HEK293 (cell line): ENCODE data around the gene LLGL1.

Source experiments
- HOXD13 ChIP-seq: sonication (generic); formaldehyde crosslinking; IDR thresholded peaks from 2 replicates; pipeline ENCODE4 v1.8.0; 2022; ENCODE audit warnings: missing genetic modification reagents, borderline replicate concordance
- KLF1 ChIP-seq: fragments of 450-650 bp; formaldehyde crosslinking; IDR thresholded peaks from 2 replicates; pipeline ENCODE4 v1.5.1; 2016; ENCODE audit warnings: missing biosample characterization, missing genetic modification characterization
- KLF7 ChIP-seq: fragments of 450-650 bp; formaldehyde crosslinking; IDR thresholded peaks from 2 replicates; pipeline ENCODE4 v1.5.1; 2016; ENCODE audit warnings: missing biosample characterization, missing genetic modification characterization, borderline replicate concordance
- KLF8 ChIP-seq: fragments of 450-650 bp; formaldehyde crosslinking; IDR thresholded peaks from 2 replicates; pipeline ENCODE4 v1.5.1; 2016; ENCODE audit warnings: missing biosample characterization, missing genetic modification characterization
- ZBTB11 ChIP-seq: fragments of 450-650 bp; formaldehyde crosslinking; conservative IDR thresholded peaks from 2 replicates; pipeline ENCODE4 v1.5.1; 2016; ENCODE audit warnings: low read depth, missing biosample characterization, missing genetic modification characterization
- ZBTB17 ChIP-seq: fragments of 450-650 bp; formaldehyde crosslinking; IDR thresholded peaks from 2 replicates; pipeline ENCODE4 v1.5.1; 2016; ENCODE audit warnings: missing biosample characterization, missing genetic modification characterization
- ZBTB6 ChIP-seq: fragments of 450-650 bp; formaldehyde crosslinking; IDR thresholded peaks from 2 replicates; pipeline ENCODE4 v1.5.1; 2017; ENCODE audit warnings: missing biosample characterization, missing genetic modification characterization
- ZEB2 ChIP-seq: fragments of 450-650 bp; formaldehyde crosslinking; IDR thresholded peaks from 2 replicates; pipeline ENCODE4 v1.5.1; 2016; ENCODE audit warnings: missing biosample characterization, missing genetic modification characterization
- ZNF19 ChIP-seq: fragments of 450-650 bp; formaldehyde crosslinking; IDR thresholded peaks from 2 replicates; pipeline ENCODE4; 2016; ENCODE audit warnings: missing biosample characterization, missing genetic modification characterization, low read depth
- ZNF2 ChIP-seq: fragments of 450-650 bp; formaldehyde crosslinking; IDR thresholded peaks from 2 replicates; pipeline ENCODE4 v1.5.1; 2016; ENCODE audit warnings: missing biosample characterization, missing genetic modification characterization
- ZNF362 ChIP-seq: fragments of 450-650 bp; formaldehyde crosslinking; IDR thresholded peaks from 2 replicates; pipeline ENCODE4 v1.5.1; 2016; ENCODE audit warnings: missing biosample characterization, missing genetic modification characterization
- ZNF366 ChIP-seq: fragments of 450-650 bp; formaldehyde crosslinking; conservative IDR thresholded peaks from 2 replicates; pipeline ENCODE4 v1.5.1; 2016; ENCODE audit warnings: missing biosample characterization, missing genetic modification characterization
- ZNF391 ChIP-seq: fragments of 450-650 bp; formaldehyde crosslinking; IDR thresholded peaks from 2 replicates; pipeline ENCODE4 v1.5.1; 2016; ENCODE audit warnings: low read depth, missing biosample characterization, missing genetic modification characterization, borderline replicate concordance
- ZNF48 ChIP-seq: fragments of 450-650 bp; formaldehyde crosslinking; IDR thresholded peaks from 2 replicates; pipeline ENCODE4 v1.5.1; 2016; ENCODE audit warnings: missing biosample characterization, missing genetic modification characterization
- ZNF549 ChIP-seq: fragments of 450-650 bp; IDR thresholded peaks from 2 replicates; pipeline ENCODE4 v1.5.1; 2018; ENCODE audit warnings: missing biosample characterization, missing genetic modification characterization, mild to moderate bottlenecking, inconsistent platforms, moderate library complexity
- ZNF561 ChIP-seq: fragments of 450-650 bp; IDR thresholded peaks from 2 replicates; pipeline ENCODE4 v1.5.1; 2018; ENCODE audit warnings: missing biosample characterization, missing genetic modification characterization, borderline replicate concordance
- ZNF600 ChIP-seq: fragments of 450-650 bp; formaldehyde crosslinking; IDR thresholded peaks from 2 replicates; pipeline ENCODE4 v1.5.1; 2016; ENCODE audit warnings: missing biosample characterization, missing genetic modification characterization
- ZNF664 ChIP-seq: fragments of 450-650 bp; formaldehyde crosslinking; IDR thresholded peaks from 2 replicates; pipeline ENCODE4 v1.5.1; 2016; ENCODE audit warnings: missing biosample characterization, missing genetic modification characterization
- ZNF747 ChIP-seq: fragments of 450-650 bp; formaldehyde crosslinking; IDR thresholded peaks from 2 replicates; pipeline ENCODE4 v1.5.1; 2016; ENCODE audit warnings: missing biosample characterization, missing genetic modification characterization
- ZNF76 ChIP-seq: fragments of 450-650 bp; formaldehyde crosslinking; IDR thresholded peaks from 2 replicates; pipeline ENCODE4; 2016; ENCODE audit warnings: low read depth, missing biosample characterization, missing genetic modification characterization, borderline replicate concordance
- ZNF768 ChIP-seq: fragments of 450-650 bp; formaldehyde crosslinking; IDR thresholded peaks from 2 replicates; pipeline ENCODE4 v1.5.1; 2018; ENCODE audit warnings: missing biosample characterization, mild to moderate bottlenecking, missing genetic modification characterization
- ZNF776 ChIP-seq: fragments of 450-650 bp; formaldehyde crosslinking; IDR thresholded peaks from 2 replicates; pipeline ENCODE4 v1.5.0; 2017; ENCODE audit warnings: missing biosample characterization, missing genetic modification characterization, borderline replicate concordance
- ZNF843 ChIP-seq: fragments of 450-650 bp; formaldehyde crosslinking; IDR thresholded peaks from 2 replicates; pipeline ENCODE4 v1.5.1; 2016; ENCODE audit warnings: missing biosample characterization, missing genetic modification characterization
- ZXDB ChIP-seq: fragments of 450-650 bp; formaldehyde crosslinking; IDR thresholded peaks from 2 replicates; pipeline ENCODE4 v1.5.1; 2016; ENCODE audit warnings: missing biosample characterization, missing genetic modification characterization

Gene LLGL1

DNA sequence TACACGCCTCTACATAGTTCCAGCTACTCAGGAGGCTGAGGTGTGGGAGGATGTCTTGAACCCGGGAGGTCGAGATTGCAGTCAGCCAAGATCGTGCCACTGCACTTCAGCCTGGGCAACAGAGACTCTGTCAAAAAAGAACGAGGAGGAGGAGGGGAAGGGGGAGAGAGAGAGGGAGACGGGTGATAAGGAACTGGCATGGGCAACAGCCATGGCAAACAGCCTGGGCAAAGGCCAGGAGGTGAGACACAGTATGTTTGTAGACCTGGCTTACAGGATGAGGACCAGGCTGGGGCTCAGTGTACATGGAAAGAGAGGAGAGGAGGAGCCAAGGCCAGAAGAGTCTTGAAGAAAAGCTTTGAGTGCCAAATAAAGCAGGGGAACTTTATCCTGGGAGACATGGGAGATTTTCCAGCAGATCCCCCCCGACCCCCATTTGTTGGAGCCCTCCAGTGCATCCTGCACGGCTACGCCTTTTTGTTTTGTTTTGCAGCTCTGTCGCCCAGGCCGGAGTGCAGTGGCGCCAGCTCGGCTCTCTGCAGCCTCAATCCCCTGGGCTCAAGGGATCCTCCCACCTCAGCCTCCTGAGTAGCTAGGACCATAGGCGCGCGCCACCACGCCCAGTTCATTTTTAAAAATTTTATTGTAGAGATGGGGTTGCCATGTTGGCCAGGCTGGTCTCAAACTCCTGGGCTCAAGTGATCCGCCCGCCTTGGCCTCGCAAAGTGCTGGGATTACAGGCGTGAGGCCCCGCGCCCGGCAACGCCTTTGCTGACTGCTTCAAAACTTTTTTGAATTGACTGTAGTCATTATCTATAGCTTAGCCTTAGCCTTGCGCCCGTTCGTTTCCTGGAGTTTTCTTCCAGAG, 43.1 kb upstream of the LLGL1 start (continued):
- no peak for TF ChIP-seq ZNF747 (tag by site-specific recombination)
- TF ChIP-seq ZNF391 (tag by site-specific recombination): 0 out of 2 replicates have a peak, but pooled peaks have one; percentile 28
- TF ChIP-seq ZNF48 (tag by site-specific recombination): no peak
- TF ChIP-seq HOXD13 (CRISPR knock-in tag): 0 out of 2 replicates have a peak, but pooled peaks have one; percentile 40
- no peak for TF ChIP-seq ZNF776 (tag by site-specific recombination)
- TF ChIP-seq ZNF549 (tag by site-specific recombination): no peak
- TF ChIP-seq ZNF843 (tag by site-specific recombination): peak; percentile 31; the same call in 1 of the 2 replicates
- peak; percentile 57; the same call in 1 of the 2 replicates for TF ChIP-seq ZNF2
- no peak for TF ChIP-seq ZNF19 (tag by site-specific recombination)
- TF ChIP-seq ZBTB6: peak; percentile 40; the same call in 1 of the 2 replicates
- 0 out of 2 replicates have a peak, but pooled peaks have one; percentile 79 for TF ChIP-seq KLF7 (tag by site-specific recombination)
- TF ChIP-seq ZNF561: peak; percentile 73; the same call in 1 of the 2 replicates
- TF ChIP-seq KLF1: peak; percentile 65
- peak; percentile 94 for TF ChIP-seq ZBTB17 (tag by site-specific recombination)
- peak; percentile 32; the same call in 1 of the 2 replicates for TF ChIP-seq ZNF600 (tag by site-specific recombination)
- no peak for TF ChIP-seq ZNF362 (tag by site-specific recombination)
- peak; percentile 74 for TF ChIP-seq KLF8
- no peak for TF ChIP-seq ZNF76 (tag by site-specific recombination)
- TF ChIP-seq ZEB2 (tag by site-specific recombination): peak; percentile 64; the same call in 1 of the 2 replicates
- no peak for TF ChIP-seq ZNF768 (tag by site-specific recombination)
- 0 out of 2 replicates have a peak, but pooled peaks have one; percentile 9 for TF ChIP-seq ZBTB11 (tag by site-specific recombination)
- peak; percentile 81 for TF ChIP-seq ZXDB
- no peak for TF ChIP-seq ZNF664 (tag by site-specific recombination)
- peak; percentile 37 for TF ChIP-seq ZNF366 (tag by site-specific recombination)
- TF ChIP-seq, all 188 proteins: peak for 26
